IMR-90 (cell line): ENCODE data around the gene GSS. TPM values are rescaled to one million over a fixed set of nuclear protein-coding genes. Genes with fewer than 3 reads are reported as not detected.
A peak's percentile ranks its signal among the peaks of the same experiment; 100 is the strongest.

Experiments used
- ATAC-seq: fragments of 200-7000 bp; cut with Tn5 transposase; 2 replicates; pipeline ENCODE4 v1.9.1; 2020; ENCODE audit warnings: low read depth, mild to moderate bottlenecking, moderate library complexity
- BruUV-seq: library from RNA; stranded (reverse); fragments of 400-500 nt; replicated peaks from 2 replicates; lab custom pipeline; 2021; lab: Mats Ljungman, UMichigan
- CTCF ChIA-PET: fragments of 300-600 bp; formaldehyde crosslinking; extraction: SDS; loops from one replicate; lab custom pipeline; 2021; ENCODE audit warnings: antibody characterized with exemption; lab: Yijun Ruan, JAX
- POLR2A ChIA-PET: fragments of 300-600 bp; sonication (Branson Sonifier 250); formaldehyde crosslinking; loops from one replicate; lab custom pipeline; 2022; ENCODE audit warnings: antibody characterized with exemption; ENCODE audit not compliant: unreplicated experiment; lab: Charles Lee
- DNase-seq: peaks from one replicate; pipeline ENCODE4 v3.0.0; 2013
- H2AFZ ChIP-seq: replicated peaks from 2 replicates; pipeline ENCODE3; 2013; ENCODE audit warnings: low read length, mild to moderate bottlenecking; ENCODE audit not compliant: poor library complexity
- H2AK5ac ChIP-seq: 2 replicates; pipeline ENCODE4 v1.6.1; 2013; ENCODE audit warnings: low read depth, low read length, inconsistent platforms
- H2AK9ac ChIP-seq: replicated peaks from 2 replicates; pipeline ENCODE3; 2013; ENCODE audit warnings: mild to moderate bottlenecking, low read depth, low read length, moderate library complexity; ENCODE audit not compliant: poor library complexity
- H2BK120ac ChIP-seq: 2 replicates; pipeline ENCODE4 v1.6.1; 2013; ENCODE audit warnings: low read depth, low read length, inconsistent platforms
- H2BK15ac ChIP-seq: 3 replicates; pipeline ENCODE4 v1.6.1; 2013; ENCODE audit warnings: low read depth, low read length, inconsistent platforms
- H2BK20ac ChIP-seq: 2 replicates; pipeline ENCODE4 v1.6.1; 2013; ENCODE audit warnings: low read depth, mild to moderate bottlenecking, inconsistent platforms, low read length, moderate library complexity
- H2BK5ac ChIP-seq: 2 replicates; pipeline ENCODE4 v1.6.1; 2013; ENCODE audit warnings: mild to moderate bottlenecking, low read depth, low read length, inconsistent platforms; ENCODE audit not compliant: poor library complexity, severe bottlenecking
- H3K14ac ChIP-seq: replicated peaks from 2 replicates; pipeline ENCODE4 v1.6.1; 2013; ENCODE audit warnings: low read depth, low read length, inconsistent platforms
- H3K18ac ChIP-seq: 2 replicates; pipeline ENCODE4 v1.6.1; 2013; ENCODE audit warnings: low read depth, low read length, control low read depth
- H3K23ac ChIP-seq: 2 replicates; pipeline ENCODE4 v1.6.1; 2013; ENCODE audit warnings: low read depth, low read length, inconsistent platforms
- H3K27ac ChIP-seq: 2 replicates; pipeline ENCODE4 v1.5.1; 2013; ENCODE audit warnings: mild to moderate bottlenecking, control low read depth, low read length; ENCODE audit not compliant: insufficient read depth
- H3K27me3 ChIP-seq: 2 replicates; pipeline ENCODE4 v1.6.1; 2013; ENCODE audit warnings: low read length; ENCODE audit not compliant: control insufficient read depth, insufficient read depth
- H3K36me3 ChIP-seq: 2 replicates; pipeline ENCODE4 v1.6.1; 2013; ENCODE audit warnings: low read length, mixed read lengths; ENCODE audit not compliant: control insufficient read depth, insufficient read depth
- H3K4ac ChIP-seq: 2 replicates; pipeline ENCODE4 v1.6.1; 2013; ENCODE audit warnings: low read depth, low read length, inconsistent platforms
- H3K4me1 ChIP-seq: 2 replicates; pipeline ENCODE4 v1.6.1; 2013; ENCODE audit warnings: low read length, mixed read lengths; ENCODE audit not compliant: control insufficient read depth, insufficient read depth
- H3K4me2 ChIP-seq: 2 replicates; pipeline ENCODE4 v1.6.1; 2013; ENCODE audit warnings: low read depth, mild to moderate bottlenecking, control low read depth, low read length, moderate library complexity
- H3K4me3 ChIP-seq: 2 replicates; pipeline ENCODE4 v1.5.1; 2013; ENCODE audit warnings: low read depth, mild to moderate bottlenecking, control low read depth, low read length, moderate library complexity; ENCODE audit not compliant: insufficient read depth
- H3K56ac ChIP-seq: 2 replicates; pipeline ENCODE4 v1.6.1; 2013; ENCODE audit warnings: low read length, inconsistent platforms; ENCODE audit not compliant: insufficient read depth; ENCODE audit errors: extremely low read depth
- H3K79me1 ChIP-seq, 2 experiments: 2 replicates each; pipeline ENCODE4 v1.6.1; 2013; ENCODE audit warnings: low read length in 2 of 2, inconsistent platforms in 1 of 2, low read depth in 1 of 2
- H3K9ac ChIP-seq: 2 replicates; pipeline ENCODE4 v1.6.1; 2013; ENCODE audit warnings: low read depth, low read length, control low read depth
- H3K9me1 ChIP-seq: 2 replicates; pipeline ENCODE4 v1.6.1; 2013; ENCODE audit warnings: low read length, inconsistent platforms; ENCODE audit not compliant: insufficient read depth
- H3K9me3 ChIP-seq: 2 replicates; pipeline ENCODE4 v1.6.1; 2013; ENCODE audit warnings: low read length; ENCODE audit not compliant: control insufficient read depth, insufficient read depth
- H4K20me1 ChIP-seq: 2 replicates; pipeline ENCODE4 v1.6.1; 2013; ENCODE audit warnings: low read length, inconsistent platforms; ENCODE audit not compliant: insufficient read depth
- H4K5ac ChIP-seq: 2 replicates; pipeline ENCODE4 v1.6.1; 2013; ENCODE audit warnings: mild to moderate bottlenecking, low read depth, low read length, control low read depth
- H4K8ac ChIP-seq, 2 experiments: 2 replicates each; pipeline ENCODE4 v1.6.1; 2013; ENCODE audit warnings: low read depth in 2 of 2, low read length in 2 of 2, control low read depth in 1 of 2, inconsistent platforms in 1 of 2
- H4K91ac ChIP-seq: 2 replicates; pipeline ENCODE4 v1.6.1; 2013; ENCODE audit warnings: low read depth, low read length, inconsistent platforms; ENCODE audit not compliant: insufficient read depth
- BHLHE40 ChIP-seq: fragments of 150-350 bp; IDR thresholded peaks from 2 replicates; pipeline ENCODE4 v1.6.1; 2016; ENCODE audit warnings: mild to moderate bottlenecking, low read depth, low read length
- WGBS, 2 experiments: methylation state at CpG; one replicate each; pipeline versions ENCODE4 v1.1.5 to v1.1.7; 2013; ENCODE audit warnings: missing lambda C conversion rate in 2 of 2; ENCODE audit not compliant: insufficient read length in 1 of 2; ENCODE audit errors: extremely low coverage in 2 of 2; 5-methylcytosine and 5-hydroxymethylcytosine counted together
- dilution Hi-C: fragments of 300-500 bp; cut with HindIII; formaldehyde crosslinking; loops from one replicate; pipeline ENCODE4 v1.14.3; 2018; ENCODE audit warnings: low sequenced_read_pairs; ENCODE audit not compliant: unreplicated experiment
- in situ Hi-C: fragments of 300-500 bp; cut with MboI; formaldehyde crosslinking; loops from 3 replicates; pipeline ENCODE4 v1.14.3; 2019; ENCODE audit warnings: low sequenced_read_pairs, inconsistent platforms, mixed read lengths
- intact Hi-C: fragments of 100-400 bp; cut with micrococcal nuclease; formaldehyde crosslinking; loops from 2 replicates; pipeline ENCODE4 v1.10.0; 2022
- polyA plus RNA-seq, 3 experiments: library from polyadenylated mRNA; depleted of rRNA; stranded (reverse); fragments of >200 nt; gene quantifications; 2 replicates each; pipeline ENCODE4 v1.2.3, GENCODE V29; 2012; ENCODE audit warnings: low replicate concordance in 1 of 3
- total RNA-seq: library from RNA; depleted of rRNA; stranded (reverse); fragments of >200 nt; gene quantifications from 2 replicates; pipeline ENCODE4 v1.2.3, GENCODE V29; 2012

Gene GSS
- total and polyA plus RNA-seq, 2 of the 4 experiments (the other 2 are of a cell fraction), result 73.7 to 90.0 TPM

- CTCF ChIA-PET, result interaction anchor here (0.6 kb wide), 1 partner anchor 190 kb away, joined by 3 read pairs; no protein-coding TSS in a partner anchor
- in situ Hi-C loops, result no loop called here
Measured at GRCh38 chr20:34983089-34983820, 27.6 kb upstream of the GSS start.

More at GRCh38 chr20:34983089-34983820, 27.6 kb upstream of the GSS start:
- WGBS, 2 experiments, result 57% methylated on average over 1 of the region's 5 CpGs; no CpG with 5 or more reads in 1 of the 2 experiments
- POLR2A ChIA-PET, result no interaction called here
- H2AK5ac ChIP-seq, result no peak overlapping the region
- no peak overlapping the region for H3K4me2 ChIP-seq
- H3K9ac ChIP-seq, result no peak overlapping the region
- H2BK5ac ChIP-seq, result no peak overlapping the region
- H3K18ac ChIP-seq, result no peak overlapping the region
- no peak overlapping the region for H4K8ac ChIP-seq
- no peak overlapping the region for H3K23ac ChIP-seq
- H2BK15ac ChIP-seq, result no peak overlapping the region
- no peak for DNase-seq
- no peaks in the 10 kb centered on the region for H3K9me3 ChIP-seq
- H2BK120ac ChIP-seq, result no peak overlapping the region
- no peak overlapping the region for H3K4me3 ChIP-seq
- no peaks in the 10 kb centered on the region for H3K79me1 ChIP-seq
- H3K9me1 ChIP-seq, result peaks cover 9% of the 10 kb centered on the region; the same call in 1 of the 2 replicates
- intact Hi-C loops (no loop called here), dilution Hi-C loops (no loop called here)
- H3K56ac ChIP-seq, result no peak overlapping the region
- no TSS peak for BruUV-seq
- H2AK9ac ChIP-seq, result peak overlapping the region; percentile 85
- no peak for ATAC-seq
- peaks cover 31% of the 10 kb centered on the region for H3K27me3 ChIP-seq
- peaks cover 2% of the 10 kb centered on the region; the same call in 1 of the 2 replicates for H4K20me1 ChIP-seq
- no peak overlapping the region for H4K5ac ChIP-seq
- no peak overlapping the region for H3K27ac ChIP-seq
- H3K14ac ChIP-seq, result no peak overlapping the region
- TF ChIP-seq BHLHE40, result no peak
- H4K91ac ChIP-seq, result no peak overlapping the region
- H2AFZ ChIP-seq, result no peak overlapping the region
- H3K4me1 ChIP-seq, result no peaks in the 10 kb centered on the region
- H2BK20ac ChIP-seq, result no peak overlapping the region
- no peaks in the 10 kb centered on the region for H3K36me3 ChIP-seq
- no peak overlapping the region for H3K4ac ChIP-seq
